Spleen (tissue), 13 donors: ENCODE measurements around the gene POLR3GL. TPM values are rescaled to one million over a fixed set of nuclear protein-coding genes. Genes with fewer than 3 reads are reported as not detected.

Source experiments
- DNase-seq: peaks from one replicate; pipeline ENCODE4 v3.0.0-alpha.2; 2020
- H3K27ac ChIP-seq, 8 donors: fragments of 200-600 bp; sonication (generic) in 7 of 8; 1 replicate in 4 of 8; 2 replicates in 4 of 8; pipeline versions ENCODE4 v1.5.0 to v1.8.0; 2016 to 2021; ENCODE audit warnings: inconsistent platforms in 4 of 8, mild to moderate bottlenecking in 4 of 8, moderate library complexity in 1 of 8
- H3K27me3 ChIP-seq, 7 donors: fragments of 200-600 bp; sonication (generic) in 6 of 7; replicated peaks in 1 of 7; 1 replicate in 4 of 7; 2 replicates in 3 of 7; pipeline versions ENCODE4 v1.5.0 to v1.8.0; 2016 to 2021; ENCODE audit warnings: inconsistent platforms in 3 of 7, mild to moderate bottlenecking in 1 of 7
- H3K36me3 ChIP-seq, 6 donors: fragments of 200-600 bp; sonication (generic) in 5 of 6; 1 replicate in 4 of 6; 2 replicates in 2 of 6; pipeline versions ENCODE4 v1.5.0 to v1.8.0; 2016 to 2021; ENCODE audit warnings: inconsistent platforms in 2 of 6
- H3K4me1 ChIP-seq, 6 donors: fragments of 200-600 bp; sonication (generic) in 5 of 6; 1 replicate in 3 of 6; 2 replicates in 3 of 6; pipeline versions ENCODE4 v1.5.0 to v1.8.0; 2016 to 2021; ENCODE audit warnings: inconsistent platforms in 3 of 6
- H3K4me3 ChIP-seq, 8 donors: fragments of 200-600 bp; sonication (generic) in 7 of 8; 1 replicate in 4 of 8; 2 replicates in 4 of 8; pipeline versions ENCODE4 v1.5.0 to v1.8.0; 2016 to 2021; ENCODE audit warnings: inconsistent platforms in 4 of 8, mild to moderate bottlenecking in 4 of 8, moderate library complexity in 2 of 8
- H3K9me3 ChIP-seq, 8 donors: fragments of 200-600 bp; sonication (generic) in 7 of 8; 1 replicate in 4 of 8; 2 replicates in 4 of 8; pipeline versions ENCODE4 v1.5.0 to v1.8.0; 2016 to 2021; ENCODE audit warnings: inconsistent platforms in 4 of 8
- CTCF ChIP-seq, 11 experiments: fragments of 200-600 bp in 7 of 11; fragments of 450-650 bp in 4 of 11; sonication (generic) in 4 of 11; IDR thresholded peaks in 8 of 11; conservative IDR thresholded peaks in 3 of 11; 1 replicate in 7 of 11; 2 replicates in 4 of 11; pipeline versions ENCODE4 v1.4.0 to v1.8.0; 2016 to 2021; ENCODE audit warnings: antibody characterized with exemption in 11 of 11, inconsistent platforms in 4 of 11, mild to moderate bottlenecking in 1 of 11
- POLR2A ChIP-seq, 3 donors: fragments of 450-650 bp; IDR thresholded peaks; one replicate each; pipeline ENCODE4 v1.5.1; 2017; ENCODE audit warnings: antibody characterized with exemption in 3 of 3, mild to moderate bottlenecking in 1 of 3
- POLR2AphosphoS5 ChIP-seq, 3 donors: sonication (generic); formaldehyde crosslinking; IDR thresholded peaks; one replicate each; pipeline ENCODE4 v1.5.1; 2017; ENCODE audit warnings: antibody characterized with exemption in 3 of 3
- WGBS, 5 donors: extraction: QIAGEN DNeasy Blood & Tissue Kit in 3 of 5; methylation state at CpG; one replicate each; pipeline versions ENCODE4 v1.1.5 to v1.1.7; 2013 to 2018; 5-methylcytosine and 5-hydroxymethylcytosine counted together
- intact Hi-C: fragments of 100-400 bp; cut with DNase I; formaldehyde crosslinking; loops from one replicate; pipeline ENCODE4 v1.15.0; 2023; ENCODE audit warnings: low total_unique reads
- long read RNA-seq, 2 donors: transcript quantifications; one replicate each; lab custom pipeline, GENCODE V29; 2026
- polyA plus RNA-seq, 3 donors: library from polyadenylated mRNA; stranded (reverse); fragments of 200-250 nt; gene quantifications; one replicate each; pipeline ENCODE4 v1.2.1, GENCODE V29; 2013
- total RNA-seq, 7 donors: library from RNA; depleted of rRNA in 3 of 7; stranded (reverse); fragments of >200 nt in 3 of 7; fragmentation: NEBNext Ultra II Directional in 4 of 7; extraction: Animal tissue kit (Norgen Biotek cat#: 25700) in 4 of 7; gene quantifications; one replicate each; pipeline versions ENCODE4 v1.1.0 to v1.2.1, GENCODE V29; 2016 to 2021
- donor health status: healthy with polysubstance abuse.
- donor health status: DM: no; HTN: no; CAD: no; lungs with moderate emphysema.
- donor health status: DM: no; HTN: no; CAD: no.
- donor health status: Bipolar disorder and iron deficiency.
- donor health status: healthy.
- donor health status: DM: no; HTN: no; CAD: no.
- donor health status: DM: yes; HTN: yes; CAD: no.

The POLR3GL gene
- total RNA-seq = 10 to 100 TPM; 22.1 to 34.0 (median 31.1) TPM
- polyA plus RNA-seq = 10 to 100 TPM; 55.6 to 69.2 (median 63.0) TPM
- long read RNA-seq, donor 1, transcript POLR3GL-202 (8 exons, 1,165 nt) = major isoform, 8 of 8 reads
- long read RNA-seq, donor 1, partial matches to known transcripts = 0 of 8 reads
- long read RNA-seq, donor 1, other reads (novel, unspliced or antisense) = 0 of 8 reads
- long read RNA-seq, donor 2, transcript POLR3GL-202 (8 exons, 1,165 nt) = major isoform, 9 of 20 reads
- long read RNA-seq, donor 2, partial matches to known transcripts = 10 of 20 reads
- long read RNA-seq, donor 2, other reads (novel, unspliced or antisense) = 0 of 20 reads

- Histone ChIP-seq H3K4me1 (peaks cover 22 to 84% (median 60%) of the 10 kb centered on the region in 6 donors), H3K27ac (peak within 1 kb of the TSS; percentile 90 to 98 (median 92)), H3K4me3 (peak within 1 kb of the TSS; percentile 43 to 80 (median 54)), H3K36me3 (peaks cover 0 to 6% (median 0%) of the 10 kb centered on the region in 6 donors), H3K27me3 (peaks cover 0 to 14% (median 0%) of the 10 kb centered on the region in 7 donors), H3K9me3 (peaks cover 0 to 12% (median 9%) of the 10 kb centered on the region in 8 donors)
- peak; percentile 99 for DNase-seq
- WGBS, 5 donors = 0 to 1% (median 1%) methylated on average over 27 to 37 of the region's 37 CpGs
- intact Hi-C loops = no loop called here
- TF ChIP-seq POLR2A (IDR thresholded peaks at IDR 0.05) = peak; percentile 16 to 96 (median 53)
- TF ChIP-seq POLR2AphosphoS5 (IDR thresholded peaks at IDR 0.05) = peak; percentile 91 to 99 (median 98)
- TF ChIP-seq CTCF (IDR thresholded peaks at IDR 0.05 in 8 of 11, conservative IDR thresholded peaks at IDR 0.05 in 3 of 11) = peak in 1 of 11 experiments; percentile 29
These were observed at the start of gene POLR3GL, which contains the start of gene ANKRD34A for GRCh38 chr1:145964328-145965118. POLR3GL (plus strand) TSS chr1:145964690; CDS start chr1:145974866, 10,176 bp downstream. ANKRD34A (minus strand) TSS chr1:145964575; CDS start chr1:145961759, 2,816 bp downstream.

GRCh38 chr1:145916745-145917144, 47.7 kb upstream of the POLR3GL start:
- TF ChIP-seq POLR2AphosphoS5 (IDR thresholded peaks at IDR 0.05) = no peak
- no peak for TF ChIP-seq POLR2A (IDR thresholded peaks at IDR 0.05)
- TF ChIP-seq CTCF (IDR thresholded peaks at IDR 0.05 in 8 of 11, conservative IDR thresholded peaks at IDR 0.05 in 3 of 11) = no peak
- H3K4me3 ChIP-seq = no peak overlapping the region
- H3K36me3 ChIP-seq = peaks cover 0 to 57% (median 33%) of the 10 kb centered on the region in 6 donors
- WGBS, 5 donors = 73 to 92% (median 86%) methylated on average over 5 of the region's 5 CpGs
- intact Hi-C loops = no loop called here
- no peaks in the 10 kb centered on the region for H3K27me3 ChIP-seq
- DNase-seq = no peak
- H3K4me1 ChIP-seq = peaks cover 10 to 55% (median 31%) of the 10 kb centered on the region in 6 donors
- H3K9me3 ChIP-seq = no peaks in the 10 kb centered on the region
- no peak overlapping the region for H3K27ac ChIP-seq

GRCh38 chr1:145917595-145917994, 46.9 kb upstream of the POLR3GL start:
- WGBS, 5 donors = 73 to 89% (median 84%) methylated on average over 5 of the region's 5 CpGs
- H3K4me1 ChIP-seq = peaks cover 10 to 63% (median 34%) of the 10 kb centered on the region in 6 donors
- DNase-seq = no peak
- peak overlapping the region in 7 of 8 donors; percentile 84 to 93 (median 93) for H3K27ac ChIP-seq
- no peaks in the 10 kb centered on the region for H3K9me3 ChIP-seq
- intact Hi-C loops = no loop called here
- peaks cover 0 to 57% (median 27%) of the 10 kb centered on the region in 6 donors for H3K36me3 ChIP-seq
- peak overlapping the region; percentile 82 to 92 (median 88) for H3K4me3 ChIP-seq
- TF ChIP-seq CTCF (IDR thresholded peaks at IDR 0.05 in 8 of 11, conservative IDR thresholded peaks at IDR 0.05 in 3 of 11) = no peak
- TF ChIP-seq POLR2AphosphoS5 (IDR thresholded peaks at IDR 0.05) = no peak
- no peak for TF ChIP-seq POLR2A (IDR thresholded peaks at IDR 0.05)
- H3K27me3 ChIP-seq = no peaks in the 10 kb centered on the region
